ENCODE measurements around the gene USP12.

Gene USP12

GRCh38 chr13:27110056-27110746 lies 61.4 kb downstream of the USP12 start:
- no peak for TF ChIP-seq POLR2A (IDR thresholded peaks at IDR 0.05; ENCODE audit: low read depth, low read length)
- no peak for TF ChIP-seq POLR2AphosphoS5 (IDR thresholded peaks at IDR 0.05; ENCODE audit: low read depth, low read length)
- TF ChIP-seq TAF1 (IDR thresholded peaks at IDR 0.05; ENCODE audit: borderline replicate concordance, low read depth, low read length) = no peak
- no peak for DNase-seq (ENCODE audit: insufficient read length)
- no peak for FAIRE-seq

- DNase-seq (ENCODE audit: insufficient read length) = no peak
- TF ChIP-seq POLR2A (IDR thresholded peaks at IDR 0.05; ENCODE audit: low read depth, low read length) = no peak
- no peak for TF ChIP-seq TAF1 (IDR thresholded peaks at IDR 0.05; ENCODE audit: borderline replicate concordance, low read depth, low read length)
- TF ChIP-seq POLR2AphosphoS5 (IDR thresholded peaks at IDR 0.05; ENCODE audit: low read depth, low read length) = no peak
- no peak for FAIRE-seq
Observed at GRCh38 chr13:27106144-27106543, 65.5 kb downstream of the USP12 start.

GRCh38 chr13:27104606-27105005 lies 67.0 kb downstream of the USP12 start:
- DNase-seq (ENCODE audit: insufficient read length) (no peak), FAIRE-seq (no peak)
- TF ChIP-seq POLR2A (IDR thresholded peaks at IDR 0.05; ENCODE audit: low read depth, low read length) (no peak), POLR2AphosphoS5 (IDR thresholded peaks at IDR 0.05; ENCODE audit: low read depth, low read length) (no peak), TAF1 (IDR thresholded peaks at IDR 0.05; ENCODE audit: borderline replicate concordance, low read depth, low read length) (no peak)

GRCh38 chr13:27101847-27102246 lies 69.8 kb downstream of the USP12 start:
- FAIRE-seq (peak; percentile 33), DNase-seq (ENCODE audit: insufficient read length) (no peak)
- TF ChIP-seq TAF1 (IDR thresholded peaks at IDR 0.05; ENCODE audit: borderline replicate concordance, low read depth, low read length) (no peak), POLR2AphosphoS5 (IDR thresholded peaks at IDR 0.05; ENCODE audit: low read depth, low read length) (no peak), POLR2A (IDR thresholded peaks at IDR 0.05; ENCODE audit: low read depth, low read length) (no peak)

GRCh38 chr13:27101289-27101688 lies 70.3 kb downstream of the USP12 start:
- DNase-seq (ENCODE audit: insufficient read length) = no peak
- FAIRE-seq = no peak
- no peak for TF ChIP-seq POLR2AphosphoS5 (IDR thresholded peaks at IDR 0.05; ENCODE audit: low read depth, low read length)
- TF ChIP-seq TAF1 (IDR thresholded peaks at IDR 0.05; ENCODE audit: borderline replicate concordance, low read depth, low read length) = no peak

GRCh38 chr13:27097691-27098090 lies 73.9 kb downstream of the USP12 start:
- DNase-seq (ENCODE audit: insufficient read length) (no peak), FAIRE-seq (peak; percentile 62)
- TF ChIP-seq POLR2A (IDR thresholded peaks at IDR 0.05; ENCODE audit: low read depth, low read length) (no peak), TAF1 (IDR thresholded peaks at IDR 0.05; ENCODE audit: borderline replicate concordance, low read depth, low read length) (no peak), POLR2AphosphoS5 (IDR thresholded peaks at IDR 0.05; ENCODE audit: low read depth, low read length) (no peak)

GRCh38 chr13:27091451-27091850 lies 80.2 kb downstream of the USP12 start:
- no peak for DNase-seq (ENCODE audit: insufficient read length)
- no peak for FAIRE-seq
- TF ChIP-seq POLR2AphosphoS5 (IDR thresholded peaks at IDR 0.05; ENCODE audit: low read depth, low read length) (no peak), TAF1 (IDR thresholded peaks at IDR 0.05; ENCODE audit: borderline replicate concordance, low read depth, low read length) (no peak), POLR2A (IDR thresholded peaks at IDR 0.05; ENCODE audit: low read depth, low read length) (no peak)

- DNase-seq (ENCODE audit: insufficient read length) (no peak), FAIRE-seq (no peak)
- TF ChIP-seq POLR2A (IDR thresholded peaks at IDR 0.05; ENCODE audit: low read depth, low read length) (no peak), POLR2AphosphoS5 (IDR thresholded peaks at IDR 0.05; ENCODE audit: low read depth, low read length) (no peak), TAF1 (IDR thresholded peaks at IDR 0.05; ENCODE audit: borderline replicate concordance, low read depth, low read length) (no peak)
Observed at GRCh38 chr13:27088619-27089018, 83.0 kb downstream of the USP12 start.

GRCh38 chr13:27086599-27087265 lies 84.9 kb downstream of the USP12 start:
- DNase-seq (ENCODE audit: insufficient read length) = no peak
- FAIRE-seq = no peak
- TF ChIP-seq POLR2A (IDR thresholded peaks at IDR 0.05; ENCODE audit: low read depth, low read length) = no peak
- TF ChIP-seq POLR2AphosphoS5 (IDR thresholded peaks at IDR 0.05; ENCODE audit: low read depth, low read length) = no peak
- TF ChIP-seq TAF1 (IDR thresholded peaks at IDR 0.05; ENCODE audit: borderline replicate concordance, low read depth, low read length) = no peak

GRCh38 chr13:27083183-27083582 lies 88.4 kb downstream of the USP12 start:
- TF ChIP-seq TAF1 (IDR thresholded peaks at IDR 0.05; ENCODE audit: borderline replicate concordance, low read depth, low read length) (no peak), POLR2A (IDR thresholded peaks at IDR 0.05; ENCODE audit: low read depth, low read length) (no peak), POLR2AphosphoS5 (IDR thresholded peaks at IDR 0.05; ENCODE audit: low read depth, low read length) (no peak)
- FAIRE-seq = no peak
- DNase-seq (ENCODE audit: insufficient read length) = no peak

- TF ChIP-seq POLR2AphosphoS5 (IDR thresholded peaks at IDR 0.05; ENCODE audit: low read depth, low read length) = no peak
- no peak for TF ChIP-seq TAF1 (IDR thresholded peaks at IDR 0.05; ENCODE audit: borderline replicate concordance, low read depth, low read length)
- TF ChIP-seq POLR2A (IDR thresholded peaks at IDR 0.05; ENCODE audit: low read depth, low read length) = no peak
- DNase-seq (ENCODE audit: insufficient read length) (no peak), FAIRE-seq (no peak)
Observed at GRCh38 chr13:27081893-27082679, 89.5 kb downstream of the USP12 start.
